ENCODE results near the gene TMEM50A.
"Not testable (repeated sequence)": the region's sequence is repeated elsewhere in the genome, so short reads cannot be mapped to it uniquely, and the experiment has no call there.

DNA sequence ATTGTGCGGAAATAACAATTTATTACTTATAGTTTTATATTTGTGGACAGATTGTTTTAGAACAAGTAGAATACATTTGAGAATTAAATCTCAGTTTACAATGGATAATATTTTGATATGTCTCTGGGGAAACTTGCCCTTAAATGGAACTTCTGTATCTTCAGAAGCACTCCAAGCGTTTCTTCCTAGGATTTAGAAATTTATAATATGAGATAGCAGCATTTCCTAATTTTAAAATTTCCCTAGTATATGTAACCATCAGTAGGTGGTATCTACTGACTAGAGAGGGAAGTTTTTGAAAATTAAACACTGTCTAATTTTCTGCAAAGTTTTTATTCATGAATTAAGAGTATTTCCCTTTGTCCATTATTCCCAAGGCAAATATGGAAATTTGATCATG is 44.7 kb upstream of the TMEM50A start:
- TF ChIP-seq, protein P1, sequence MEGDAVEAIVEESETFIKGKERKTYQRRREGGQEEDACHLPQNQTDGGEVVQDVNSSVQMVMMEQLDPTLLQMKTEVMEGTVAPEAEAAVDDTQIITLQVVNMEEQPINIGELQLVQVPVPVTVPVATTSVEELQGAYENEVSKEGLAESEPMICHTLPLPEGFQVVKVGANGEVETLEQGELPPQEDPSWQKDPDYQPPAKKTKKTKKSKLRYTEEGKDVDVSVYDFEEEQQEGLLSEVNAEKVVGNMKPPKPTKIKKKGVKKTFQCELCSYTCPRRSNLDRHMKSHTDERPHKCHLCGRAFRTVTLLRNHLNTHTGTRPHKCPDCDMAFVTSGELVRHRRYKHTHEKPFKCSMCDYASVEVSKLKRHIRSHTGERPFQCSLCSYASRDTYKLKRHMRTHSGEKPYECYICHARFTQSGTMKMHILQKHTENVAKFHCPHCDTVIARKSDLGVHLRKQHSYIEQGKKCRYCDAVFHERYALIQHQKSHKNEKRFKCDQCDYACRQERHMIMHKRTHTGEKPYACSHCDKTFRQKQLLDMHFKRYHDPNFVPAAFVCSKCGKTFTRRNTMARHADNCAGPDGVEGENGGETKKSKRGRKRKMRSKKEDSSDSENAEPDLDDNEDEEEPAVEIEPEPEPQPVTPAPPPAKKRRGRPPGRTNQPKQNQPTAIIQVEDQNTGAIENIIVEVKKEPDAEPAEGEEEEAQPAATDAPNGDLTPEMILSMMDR (conservative IDR thresholded peaks at IDR 0.05; ENCODE audit: low read depth, low read length): not testable (repeated sequence)
- TF ChIP-seq EZH2 (IDR thresholded peaks at IDR 0.05; ENCODE audit: low read length, unreplicated experiment): not testable (repeated sequence)

All from PC-3 (cell line).